ENCODE measurements around the gene MERTK. TPM values are rescaled to one million over a fixed set of nuclear protein-coding genes. Genes with fewer than 3 reads are reported as not detected.

MERTK gene
- polyA plus RNA-seq, 1 of the 3 experiments (the other 2 are of a cell fraction), result 9.6 TPM

- H3K9me2 ChIP-seq, result no peaks in the 10 kb centered on the region
- 82% methylated on average over 6 of the region's 6 CpGs for WGBS (ENCODE audit: low lambda C conversion rate)
- DNase-seq, result no peak
- H3K4me3 ChIP-seq (ENCODE audit: low read depth in 2 of 2, low read length in 1 of 2), result no peak overlapping the region
- H3F3A ChIP-seq (replicated peaks; ENCODE audit: insufficient read depth), result no peaks in the 10 kb centered on the region
- H3K4me1 ChIP-seq (ENCODE audit: control insufficient read depth in 1 of 2, insufficient read depth in 2 of 2, low read depth in 1 of 2, low read length in 1 of 2), result no peaks in the 10 kb centered on the region
- no peak overlapping the region for H2AFZ ChIP-seq (ENCODE audit: low read depth)
- no peaks in the 10 kb centered on the region for H3K79me2 ChIP-seq (ENCODE audit: insufficient read depth)
- H3K9ac ChIP-seq, result no peak overlapping the region
- H3K9me3 ChIP-seq, result peaks cover 4% of the 10 kb centered on the region; the same call in 1 of the 2 replicates
- no peaks in the 10 kb centered on the region for H4K20me1 ChIP-seq (ENCODE audit: insufficient read depth)
- H3K27me3 ChIP-seq (ENCODE audit: insufficient read depth), result no peaks in the 10 kb centered on the region
- CTCF ChIA-PET, result no interaction called here
- TF ChIP-seq TCF12 (IDR thresholded peaks at IDR 0.05), result no peak
- TF ChIP-seq CHD2 (IDR thresholded peaks at IDR 0.05; ENCODE audit: low read length, partially characterized antibody), result no peak
- TF ChIP-seq ZBTB33 (IDR thresholded peaks at IDR 0.05; ENCODE audit: borderline replicate concordance, low read depth), result no peak
- no peak for TF ChIP-seq FOSL2 (IDR thresholded peaks at IDR 0.05; ENCODE audit: borderline replicate concordance, low read depth)
- TF ChIP-seq JUND (IDR thresholded peaks at IDR 0.05), result no peak
- TF ChIP-seq IRF3 (IDR thresholded peaks at IDR 0.05; ENCODE audit: low read depth, low read length), result no peak
- TF ChIP-seq CTCF (IDR thresholded peaks at IDR 0.05), result no peak
- no peak overlapping the region for H3K4me2 ChIP-seq
- no peak overlapping the region for H3K27ac ChIP-seq (ENCODE audit: low read depth in 2 of 2, low read length in 1 of 2)
- POLR2A ChIA-PET, result no interaction called here
- H3K36me3 ChIP-seq (replicated peaks in 1 of 2; ENCODE audit: control insufficient read depth in 1 of 2, insufficient read depth in 2 of 2, low read length in 1 of 2), result peaks cover 0 to 13% of the 10 kb centered on the region in 2 experiments
Observed at GRCh38 chr2:111975819-111976218, 77.4 kb downstream of the MERTK start.

GRCh38 chr2:111977240-111977639, 78.8 kb downstream of the MERTK start:
- no peak for DNase-seq
- Histone ChIP-seq H3K4me2 (no peak overlapping the region), H3K27me3 (ENCODE audit: insufficient read depth) (no peaks in the 10 kb centered on the region), H3K9me2 (no peaks in the 10 kb centered on the region), H4K20me1 (ENCODE audit: insufficient read depth) (no peaks in the 10 kb centered on the region), H3K4me1 (ENCODE audit: control insufficient read depth in 1 of 2, insufficient read depth in 2 of 2, low read depth in 1 of 2, low read length in 1 of 2) (no peaks in the 10 kb centered on the region), H2AFZ (ENCODE audit: low read depth) (no peak overlapping the region), H3K36me3 (replicated peaks in 1 of 2; ENCODE audit: control insufficient read depth in 1 of 2, insufficient read depth in 2 of 2, low read length in 1 of 2) (peaks cover 0 to 13% of the 10 kb centered on the region in 2 experiments), H3K79me2 (ENCODE audit: insufficient read depth) (no peaks in the 10 kb centered on the region), H3F3A (replicated peaks; ENCODE audit: insufficient read depth) (no peaks in the 10 kb centered on the region), H3K9me3 (peaks cover 4% of the 10 kb centered on the region; the same call in 1 of the 2 replicates), H3K9ac (no peak overlapping the region), H3K4me3 (ENCODE audit: low read depth in 2 of 2, low read length in 1 of 2) (no peak overlapping the region), H3K27ac (ENCODE audit: low read depth in 2 of 2, low read length in 1 of 2) (no peak overlapping the region)
- WGBS (ENCODE audit: low lambda C conversion rate), result 78% methylated on average over 1 of the region's 1 CpG
- POLR2A ChIA-PET, result no interaction called here
- CTCF ChIA-PET, result no interaction called here
- no peak for TF ChIP-seq SMC3 (IDR thresholded peaks at IDR 0.05; ENCODE audit: low read depth, low read length)
- no peak for TF ChIP-seq RCOR1 (IDR thresholded peaks at IDR 0.05; ENCODE audit: low read length)

Data from SK-N-SH (cell line).